ENCODE measurements around the gene OXNAD1. TPM values are rescaled to one million over a fixed set of nuclear protein-coding genes. Genes with fewer than 3 reads are reported as not detected.

Gene OXNAD1, protein sequence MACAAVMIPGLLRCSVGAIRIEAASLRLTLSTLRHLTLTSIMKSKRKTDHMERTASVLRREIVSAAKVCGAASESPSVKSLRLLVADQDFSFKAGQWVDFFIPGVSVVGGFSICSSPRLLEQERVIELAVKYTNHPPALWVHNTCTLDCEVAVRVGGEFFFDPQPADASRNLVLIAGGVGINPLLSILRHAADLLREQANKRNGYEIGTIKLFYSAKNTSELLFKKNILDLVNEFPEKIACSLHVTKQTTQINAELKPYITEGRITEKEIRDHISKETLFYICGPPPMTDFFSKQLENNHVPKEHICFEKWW
- total RNA-seq: 10 to 100 TPM; 34.3 to 52.0 TPM

DNA sequence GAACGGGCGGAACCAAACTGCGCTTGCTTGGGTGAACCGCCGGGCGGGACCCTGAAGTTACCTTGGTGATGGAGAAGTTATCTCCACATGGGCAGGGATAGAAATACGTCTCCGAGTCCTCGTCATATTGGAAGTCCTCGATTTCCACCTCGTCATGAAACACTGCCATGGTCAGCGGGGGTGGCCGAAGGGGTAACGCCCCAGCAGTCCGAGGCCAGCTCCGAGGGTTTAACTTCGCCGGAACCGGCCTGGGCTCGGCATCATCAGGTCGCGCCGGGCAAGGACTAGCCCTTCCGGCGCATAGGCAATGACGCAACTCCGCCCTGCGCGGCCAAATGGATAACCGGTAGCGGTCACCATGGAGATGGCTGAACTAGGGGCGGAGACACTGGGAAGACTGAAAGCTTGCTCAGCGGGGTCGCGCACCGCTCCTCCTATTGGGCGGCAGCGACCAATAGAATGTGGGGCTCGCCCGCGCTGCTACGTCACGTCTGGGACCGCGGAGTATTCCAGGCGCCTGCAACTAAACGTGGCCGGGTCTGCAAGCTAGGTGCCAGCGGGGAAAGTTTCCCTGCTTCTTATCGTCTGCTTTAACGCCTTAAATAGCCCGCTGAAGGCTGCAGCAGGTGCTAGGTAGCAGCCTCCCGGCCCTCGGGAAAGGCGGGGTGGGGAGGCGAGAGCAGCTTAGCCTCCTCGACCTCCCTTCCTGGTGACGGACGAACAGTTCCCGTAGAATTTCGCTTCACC lies at the start of gene OXNAD1, which contains the start of gene DPH3:
TSS of gene OXNAD1 (plus strand) at position 505 of the 747 bp plus-strand sequence. CDS start 5,741 bp downstream, outside the sequence.
TSS of gene DPH3 (minus strand) at position 236 of the 747 bp plus-strand sequence. CDS start at position 169, 67 bp downstream.
- H3K9me3 Mint-ChIP-seq: no peaks in the 10 kb centered on the region
- H3K36me3 Mint-ChIP-seq (ENCODE audit: insufficient read depth in 2 of 2): peaks cover 0 to 5% of the 10 kb centered on the region in 2 donors
- no peaks in the 10 kb centered on the region for H3K27me3 Mint-ChIP-seq (ENCODE audit: low read depth)
- peak; percentile 97 to 98 for ATAC-seq (replicated peaks in 1 of 2)
- H3K4me1 Mint-ChIP-seq (ENCODE audit: low read depth): peaks cover 34% of the 10 kb centered on the region
- H3K4me3 Mint-ChIP-seq: peak within 1 kb of the TSS; percentile 96 to 97
- peak within 1 kb of the TSS; percentile 93 for H3K27ac Mint-ChIP-seq
- DNase-seq: peak; percentile 99 to 100

DNA sequence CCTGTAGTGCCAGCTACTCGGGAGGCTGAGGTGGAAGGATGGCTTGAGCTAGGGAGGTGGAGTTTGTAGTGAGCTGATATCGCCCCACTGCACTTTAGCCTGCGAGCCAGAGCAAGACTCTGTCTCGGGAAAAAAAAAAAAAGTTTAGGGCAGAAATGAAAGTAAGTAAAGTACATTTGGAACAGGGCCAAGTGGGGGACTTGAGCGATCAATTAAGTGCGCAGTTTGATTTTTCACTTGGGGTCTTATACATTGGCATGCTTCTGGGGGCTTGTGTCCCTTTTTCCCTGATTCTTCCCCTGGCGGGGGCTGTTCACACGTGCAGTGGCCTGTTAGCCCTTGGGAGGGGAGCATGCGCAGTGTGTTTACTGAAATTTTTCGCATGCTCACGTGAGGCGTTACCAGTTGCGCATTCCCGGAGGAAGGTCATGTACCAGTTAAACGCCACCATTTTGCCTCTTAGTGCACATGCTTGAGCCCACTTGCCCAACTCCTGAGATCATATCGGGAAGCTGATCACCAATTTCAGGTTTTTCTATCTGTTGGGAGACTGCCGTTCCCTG lies 48.6 kb upstream of the OXNAD1 start:
- no peak overlapping the region for H3K27ac Mint-ChIP-seq

GRCh38 chr3:16219777-16220176 lies 45.2 kb upstream of the OXNAD1 start:
- ATAC-seq (replicated peaks in 1 of 2) (no peak), DNase-seq (no peak)
- Mint-ChIP-seq H3K27me3 (ENCODE audit: low read depth) (peaks cover 3% of the 10 kb centered on the region), H3K4me1 (ENCODE audit: low read depth) (no peaks in the 10 kb centered on the region), H3K4me3 (no peak overlapping the region), H3K9me3 (no peaks in the 10 kb centered on the region), H3K27ac (no peak overlapping the region), H3K36me3 (ENCODE audit: insufficient read depth in 2 of 2) (no peaks in the 10 kb centered on the region)

More for the DNA sequence above, 48.6 kb upstream of the OXNAD1 start:
- peaks cover 8% of the 10 kb centered on the region for H3K27me3 Mint-ChIP-seq (ENCODE audit: low read depth)
- H3K4me3 Mint-ChIP-seq: no peak overlapping the region
- DNase-seq (no peak), ATAC-seq (replicated peaks in 1 of 2) (no peak)
- peaks cover 4% of the 10 kb centered on the region for H3K4me1 Mint-ChIP-seq (ENCODE audit: low read depth)
- H3K36me3 Mint-ChIP-seq (ENCODE audit: insufficient read depth in 2 of 2): no peaks in the 10 kb centered on the region
- no peaks in the 10 kb centered on the region for H3K9me3 Mint-ChIP-seq

DNA sequence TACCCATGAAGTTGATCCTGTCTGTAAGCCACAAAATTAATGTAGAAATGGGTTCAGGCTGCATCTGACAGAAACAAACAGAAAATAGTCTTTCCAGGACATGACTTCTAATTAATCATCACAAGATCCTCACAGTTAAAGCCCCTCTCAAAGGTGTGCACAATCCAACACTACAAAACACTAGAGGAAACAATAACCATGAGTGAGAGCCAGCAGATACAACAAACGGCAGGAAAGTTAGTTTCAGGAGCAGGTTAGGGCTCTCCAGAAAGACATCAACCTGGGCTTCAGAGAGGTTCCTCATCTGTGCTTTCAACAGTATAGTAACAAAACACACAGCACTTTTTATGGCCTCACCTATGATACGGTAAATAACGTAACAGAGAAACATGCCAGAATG lies 43.0 kb upstream of the OXNAD1 start:
- Mint-ChIP-seq H3K36me3 (ENCODE audit: insufficient read depth in 2 of 2) (no peaks in the 10 kb centered on the region), H3K27ac (no peak overlapping the region), H3K27me3 (ENCODE audit: low read depth) (no peaks in the 10 kb centered on the region), H3K4me1 (ENCODE audit: low read depth) (no peaks in the 10 kb centered on the region), H3K4me3 (no peak overlapping the region), H3K9me3 (peaks cover 1 to 2% of the 10 kb centered on the region in 2 donors)
- ATAC-seq (replicated peaks in 1 of 2) (no peak), DNase-seq (no peak)

DNA sequence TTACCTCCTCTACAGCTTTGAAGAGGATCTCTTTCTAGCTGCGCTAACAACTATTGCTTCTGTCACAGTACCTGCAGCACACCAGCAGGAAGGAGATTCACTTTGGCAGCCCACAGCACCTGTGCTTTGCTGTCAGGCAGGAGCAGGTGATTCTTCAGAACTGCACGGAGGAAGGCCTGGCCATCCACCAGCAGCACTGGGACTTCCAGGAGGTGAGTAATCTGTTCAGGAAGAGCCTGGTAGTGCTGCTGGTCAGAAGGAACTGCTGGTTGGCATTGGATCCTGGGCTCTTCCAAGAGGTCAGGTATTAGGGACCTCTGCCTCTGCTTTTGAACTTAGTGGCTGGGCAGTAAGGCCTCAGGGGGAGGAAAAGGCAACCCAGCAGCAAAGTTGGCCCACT lies 42.5 kb upstream of the OXNAD1 start:
- Mint-ChIP-seq H3K4me3 (no peak overlapping the region), H3K9me3 (peaks cover 1 to 2% of the 10 kb centered on the region in 2 donors), H3K27me3 (ENCODE audit: low read depth) (no peaks in the 10 kb centered on the region), H3K4me1 (ENCODE audit: low read depth) (no peaks in the 10 kb centered on the region), H3K27ac (no peak overlapping the region), H3K36me3 (ENCODE audit: insufficient read depth in 2 of 2) (no peaks in the 10 kb centered on the region)
- DNase-seq (no peak), ATAC-seq (replicated peaks in 1 of 2) (no peak)

GRCh38 chr3:16224325-16224724 lies 40.7 kb upstream of the OXNAD1 start:
- H3K27ac Mint-ChIP-seq: no peak overlapping the region
- ATAC-seq (replicated peaks in 1 of 2): no peak
- no peaks in the 10 kb centered on the region for H3K4me1 Mint-ChIP-seq (ENCODE audit: low read depth)
- no peaks in the 10 kb centered on the region for H3K36me3 Mint-ChIP-seq (ENCODE audit: insufficient read depth in 2 of 2)
- H3K4me3 Mint-ChIP-seq: no peak overlapping the region
- H3K27me3 Mint-ChIP-seq (ENCODE audit: low read depth): no peaks in the 10 kb centered on the region
- peaks cover 1 to 2% of the 10 kb centered on the region in 2 donors for H3K9me3 Mint-ChIP-seq
- no peak for DNase-seq

GRCh38 chr3:16227566-16227965 lies 37.4 kb upstream of the OXNAD1 start:
- no peak for DNase-seq
- Mint-ChIP-seq H3K4me1 (ENCODE audit: low read depth) (no peaks in the 10 kb centered on the region), H3K27me3 (ENCODE audit: low read depth) (no peaks in the 10 kb centered on the region), H3K27ac (no peak overlapping the region), H3K36me3 (ENCODE audit: insufficient read depth in 2 of 2) (no peaks in the 10 kb centered on the region), H3K9me3 (peaks cover 1 to 2% of the 10 kb centered on the region in 2 donors), H3K4me3 (no peak overlapping the region)
- no peak for ATAC-seq (replicated peaks in 1 of 2)

DNA sequence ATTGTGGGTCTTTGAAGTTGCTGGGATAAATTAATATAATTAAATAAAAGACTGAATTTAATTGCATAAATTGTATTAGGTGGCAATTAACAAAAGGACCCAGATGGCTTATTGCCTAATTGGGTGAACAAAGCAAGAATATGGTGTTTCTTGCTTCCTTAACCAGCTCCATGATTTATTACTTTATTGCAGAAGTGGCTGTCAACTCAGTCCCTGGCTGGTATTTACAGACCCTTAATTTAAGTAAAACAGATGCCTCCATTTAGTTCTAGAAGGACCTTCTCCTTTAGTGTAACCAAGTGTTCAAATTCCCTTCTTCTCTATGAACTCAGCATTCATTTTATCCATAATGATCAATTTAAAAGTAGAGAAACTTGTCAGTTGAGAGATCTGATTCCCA lies 35.3 kb upstream of the OXNAD1 start:
- Mint-ChIP-seq H3K9me3 (peaks cover 2 to 3% of the 10 kb centered on the region in 2 donors), H3K27ac (no peak overlapping the region), H3K27me3 (ENCODE audit: low read depth) (no peaks in the 10 kb centered on the region), H3K4me1 (ENCODE audit: low read depth) (no peaks in the 10 kb centered on the region), H3K4me3 (no peak overlapping the region), H3K36me3 (ENCODE audit: insufficient read depth in 2 of 2) (no peaks in the 10 kb centered on the region)
- ATAC-seq (replicated peaks in 1 of 2) (no peak), DNase-seq (no peak)

GRCh38 chr3:16231983-16232382 lies 33.0 kb upstream of the OXNAD1 start:
- Mint-ChIP-seq H3K36me3 (ENCODE audit: insufficient read depth in 2 of 2) (no peaks in the 10 kb centered on the region), H3K4me3 (no peak overlapping the region), H3K27ac (no peak overlapping the region)

GRCh38 chr3:16233806-16234205 lies 31.2 kb upstream of the OXNAD1 start:
- DNase-seq (no peak), ATAC-seq (replicated peaks in 1 of 2) (no peak)
- Mint-ChIP-seq H3K4me1 (ENCODE audit: low read depth) (no peaks in the 10 kb centered on the region), H3K27ac (peak overlapping the region; percentile 26), H3K9me3 (peaks cover 0 to 1% of the 10 kb centered on the region in 2 donors), H3K36me3 (ENCODE audit: insufficient read depth in 2 of 2) (no peaks in the 10 kb centered on the region), H3K4me3 (no peak overlapping the region), H3K27me3 (ENCODE audit: low read depth) (no peaks in the 10 kb centered on the region)

More at GRCh38 chr3:16231983-16232382, 33.0 kb upstream of the OXNAD1 start:
- Mint-ChIP-seq H3K27me3 (ENCODE audit: low read depth) (no peaks in the 10 kb centered on the region), H3K4me1 (ENCODE audit: low read depth) (no peaks in the 10 kb centered on the region), H3K9me3 (peaks cover 0 to 1% of the 10 kb centered on the region in 2 donors)
- ATAC-seq (replicated peaks in 1 of 2) (no peak), DNase-seq (no peak)

GRCh38 chr3:16234281-16234680 lies 30.7 kb upstream of the OXNAD1 start:
- Mint-ChIP-seq H3K27me3 (ENCODE audit: low read depth) (no peaks in the 10 kb centered on the region), H3K9me3 (peaks cover 0 to 1% of the 10 kb centered on the region in 2 donors), H3K36me3 (ENCODE audit: insufficient read depth in 2 of 2) (no peaks in the 10 kb centered on the region), H3K4me3 (no peak overlapping the region), H3K27ac (no peak overlapping the region), H3K4me1 (ENCODE audit: low read depth) (no peaks in the 10 kb centered on the region)
- DNase-seq (no peak), ATAC-seq (replicated peaks in 1 of 2) (no peak)

DNA sequence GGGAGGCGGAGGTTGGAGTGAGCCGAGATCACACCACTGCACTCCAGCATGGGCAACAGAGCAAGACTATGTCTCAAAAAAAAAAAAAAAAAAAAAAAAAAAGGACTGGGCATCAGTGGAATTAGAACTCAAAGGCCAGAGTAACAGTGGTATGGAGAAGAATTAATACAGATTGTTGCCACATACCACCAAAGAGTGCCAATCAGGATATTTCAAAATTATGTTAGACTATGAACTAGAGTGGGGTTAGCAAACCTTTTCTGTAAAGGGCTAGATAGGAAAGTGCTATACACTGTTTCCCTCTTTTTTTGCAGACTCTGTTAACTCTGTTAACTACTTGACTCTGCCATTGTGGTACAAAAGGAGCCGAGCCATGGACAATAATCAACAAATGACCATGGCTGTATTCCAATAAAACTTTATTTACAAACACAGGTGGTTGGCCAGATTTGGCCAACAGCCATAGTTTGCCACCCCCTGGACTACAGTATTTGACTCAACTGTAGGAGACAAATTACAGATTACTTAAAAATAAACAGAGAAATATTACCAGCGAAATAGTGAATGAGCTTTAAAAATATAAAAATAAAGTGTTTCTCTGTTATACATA lies 28.9 kb upstream of the OXNAD1 start:
- H3K27me3 Mint-ChIP-seq (ENCODE audit: low read depth): no peaks in the 10 kb centered on the region
- peaks cover 0 to 1% of the 10 kb centered on the region in 2 donors for H3K9me3 Mint-ChIP-seq
- peaks cover 12% of the 10 kb centered on the region for H3K4me1 Mint-ChIP-seq (ENCODE audit: low read depth)
- no peaks in the 10 kb centered on the region for H3K36me3 Mint-ChIP-seq (ENCODE audit: insufficient read depth in 2 of 2)
- H3K4me3 Mint-ChIP-seq: no peak overlapping the region
- ATAC-seq (replicated peaks in 1 of 2): no peak
- no peak overlapping the region for H3K27ac Mint-ChIP-seq
- DNase-seq: no peak

All from activated T-cell treated with anti-CD3 and anti-CD28 coated beads, Interleukin-2, amount 50 U/mL, for 72 hours (primary cell).